Measurements from ENCODE around the gene RBM27. TPM values are rescaled to one million over a fixed set of nuclear protein-coding genes. Genes with fewer than 3 reads are reported as not detected.
"Not testable (repeated sequence)": the region's sequence is repeated elsewhere in the genome, so short reads cannot be mapped to it uniquely, and the experiment has no call there.

Gene RBM27
- total RNA-seq, 1 donor from 2014 or later = 32.4 TPM

GRCh38 chr5:146165903-146166302 is 37.5 kb upstream of the RBM27 start:
- no peaks in the 10 kb centered on the region for H3K9me3 ChIP-seq
- intact Hi-C loops (cut with DNase I) = no loop called here
- no peaks in the 10 kb centered on the region for H3K4me1 ChIP-seq
- peaks cover 5 to 58% of the 10 kb centered on the region in 2 donors for H3K36me3 ChIP-seq
- no peak overlapping the region for H3K27ac ChIP-seq
- no peak for DNase-seq (ENCODE audit: extremely low spot score in 2 of 2)
- H3K4me3 ChIP-seq = no peak overlapping the region
- TF ChIP-seq POLR2AphosphoS5 (IDR thresholded peaks at IDR 0.05; ENCODE audit: insufficient read depth in 1 of 2, low read depth in 1 of 2) = no peak
- no peak for TF ChIP-seq CTCF (IDR thresholded peaks at IDR 0.05)
- TF ChIP-seq POLR2A (IDR thresholded peaks at IDR 0.05) = no peak
- no peaks in the 10 kb centered on the region for H3K27me3 ChIP-seq

GRCh38 chr5:146169076-146169475 is 34.3 kb upstream of the RBM27 start:
- H3K4me1 ChIP-seq = no peaks in the 10 kb centered on the region
- DNase-seq (ENCODE audit: extremely low spot score in 2 of 2) = no peak
- no peaks in the 10 kb centered on the region for H3K9me3 ChIP-seq
- no peak overlapping the region for H3K27ac ChIP-seq
- no peaks in the 10 kb centered on the region for H3K27me3 ChIP-seq
- H3K4me3 ChIP-seq = no peak overlapping the region
- peaks cover 2 to 42% of the 10 kb centered on the region in 2 donors for H3K36me3 ChIP-seq
- intact Hi-C loops (cut with DNase I) = no loop called here
- no peak for TF ChIP-seq CTCF (IDR thresholded peaks at IDR 0.05)
- no peak for TF ChIP-seq POLR2AphosphoS5 (IDR thresholded peaks at IDR 0.05; ENCODE audit: insufficient read depth in 1 of 2, low read depth in 1 of 2)
- no peak for TF ChIP-seq POLR2A (IDR thresholded peaks at IDR 0.05)

GRCh38 chr5:146173049-146173448 is 30.4 kb upstream of the RBM27 start:
- H3K27me3 ChIP-seq; intact Hi-C loops (cut with DNase I); H3K9me3 ChIP-seq; H3K27ac ChIP-seq; DNase-seq (ENCODE audit: extremely low spot score in 2 of 2); H3K4me3 ChIP-seq; H3K4me1 ChIP-seq: not testable (repeated sequence)
- H3K36me3 ChIP-seq = peaks cover 0 to 28% of the 10 kb centered on the region in 2 donors

GRCh38 chr5:146173597-146173996 is 29.8 kb upstream of the RBM27 start:
- no peak overlapping the region for H3K27ac ChIP-seq
- no peaks in the 10 kb centered on the region for H3K9me3 ChIP-seq
- DNase-seq (ENCODE audit: extremely low spot score in 2 of 2) = no peak
- TF ChIP-seq POLR2A (IDR thresholded peaks at IDR 0.05) (no peak), POLR2AphosphoS5 (IDR thresholded peaks at IDR 0.05; ENCODE audit: insufficient read depth in 1 of 2, low read depth in 1 of 2) (no peak), CTCF (IDR thresholded peaks at IDR 0.05) (no peak)
- no peaks in the 10 kb centered on the region for H3K27me3 ChIP-seq
- H3K4me1 ChIP-seq = no peaks in the 10 kb centered on the region
- H3K36me3 ChIP-seq = peaks cover 0 to 28% of the 10 kb centered on the region in 2 donors
- intact Hi-C loops (cut with DNase I) = no loop called here
- no peak overlapping the region for H3K4me3 ChIP-seq

- no peak for DNase-seq (ENCODE audit: extremely low spot score in 2 of 2)
- Histone ChIP-seq H3K9me3 (no peaks in the 10 kb centered on the region), H3K4me3 (no peak overlapping the region), H3K27me3 (no peaks in the 10 kb centered on the region), H3K27ac (no peak overlapping the region), H3K4me1 (peaks cover 27% of the 10 kb centered on the region), H3K36me3 (peaks cover 0 to 11% of the 10 kb centered on the region in 2 donors)
- intact Hi-C loops (cut with DNase I) = no loop called here
- TF ChIP-seq CTCF (IDR thresholded peaks at IDR 0.05) (no peak), POLR2A (IDR thresholded peaks at IDR 0.05) (no peak), POLR2AphosphoS5 (IDR thresholded peaks at IDR 0.05; ENCODE audit: insufficient read depth in 1 of 2, low read depth in 1 of 2) (no peak)
These were observed 26.6 kb upstream of the RBM27 start for GRCh38 chr5:146176805-146177204.

- H3K36me3 ChIP-seq = peaks cover 0 to 4% of the 10 kb centered on the region in 2 donors
- H3K27ac ChIP-seq = no peak overlapping the region
- no peaks in the 10 kb centered on the region for H3K9me3 ChIP-seq
- no peaks in the 10 kb centered on the region for H3K27me3 ChIP-seq
- intact Hi-C loops (cut with DNase I) = no loop called here
- peaks cover 36% of the 10 kb centered on the region for H3K4me1 ChIP-seq
- DNase-seq (ENCODE audit: extremely low spot score in 2 of 2) = no peak
- TF ChIP-seq POLR2AphosphoS5 (IDR thresholded peaks at IDR 0.05; ENCODE audit: insufficient read depth in 1 of 2, low read depth in 1 of 2) = no peak
- no peak for TF ChIP-seq POLR2A (IDR thresholded peaks at IDR 0.05)
- H3K4me3 ChIP-seq = no peak overlapping the region
These were observed 23.7 kb upstream of the RBM27 start for GRCh38 chr5:146179696-146180095.

GRCh38 chr5:146183403-146183802 is 20.0 kb upstream of the RBM27 start:
- Histone ChIP-seq H3K4me1 (peaks cover 36% of the 10 kb centered on the region), H3K4me3 (peak overlapping the region in 1 of 2 donors; percentile 62)
- H3K27ac ChIP-seq; H3K27me3 ChIP-seq; H3K9me3 ChIP-seq; DNase-seq (ENCODE audit: extremely low spot score in 2 of 2); H3K36me3 ChIP-seq; intact Hi-C loops (cut with DNase I): not testable (repeated sequence)
